GM10847 (cell line): Measurements from ENCODE around the gene GPR21.

Source experiments
- POLR2A ChIP-seq: IDR thresholded peaks from 2 replicates; pipeline ENCODE4 v1.6.1; 2011; ENCODE audit not compliant: insufficient read length; ENCODE audit errors: extremely low read depth

GPR21 gene

GRCh38 chr9:123026425-123026824 is 7.0 kb upstream of the GPR21 start:
- TF ChIP-seq POLR2A, result no peak

DNA sequence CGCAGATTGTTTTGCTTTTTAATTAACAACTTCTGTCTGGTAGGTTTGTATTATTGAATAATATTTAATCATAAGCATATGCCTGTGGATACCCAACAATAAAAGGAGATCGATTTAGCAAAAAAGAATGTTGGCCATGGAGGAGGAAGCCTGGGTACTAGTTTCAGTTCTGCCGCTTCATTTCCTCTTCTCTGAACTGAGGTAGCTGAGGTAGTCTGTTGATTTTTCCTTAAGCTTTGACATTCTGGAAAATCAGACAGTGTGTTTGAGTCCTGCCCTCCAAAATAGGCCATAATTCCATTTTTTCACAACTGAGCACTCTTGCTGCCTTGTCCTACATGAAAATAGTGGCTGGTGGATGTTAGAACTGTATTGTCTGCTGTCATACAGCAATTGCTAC is 6.0 kb upstream of the GPR21 start:
- TF ChIP-seq POLR2A, result no peak

GRCh38 chr9:123028136-123028535 is 5.3 kb upstream of the GPR21 start:
- no peak for TF ChIP-seq POLR2A

DNA sequence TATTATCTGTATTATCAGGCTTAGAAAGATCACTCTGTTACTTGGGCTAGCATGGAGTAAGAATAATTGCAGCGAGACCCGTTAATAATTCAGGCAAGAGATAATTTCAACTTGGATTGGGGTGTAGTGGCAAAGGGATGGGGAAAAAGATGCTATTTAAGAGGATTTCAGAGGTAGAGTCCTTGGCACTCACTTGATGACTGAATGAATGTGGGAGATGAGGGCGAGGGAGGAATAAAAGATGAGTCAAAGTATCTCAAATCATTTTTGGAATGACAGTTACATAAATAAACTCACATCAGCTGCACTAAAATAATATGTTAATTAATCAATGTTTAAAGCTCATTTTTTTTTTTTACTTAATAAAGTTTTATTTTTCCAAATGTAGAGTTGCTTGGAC is 4.5 kb upstream of the GPR21 start:
- TF ChIP-seq POLR2A, result no peak

- TF ChIP-seq POLR2A, result no peak
Measured at GRCh38 chr9:123031963-123032362, 1.5 kb upstream of the GPR21 start.

GRCh38 chr9:123033864-123034601 is 566 bp downstream of the GPR21 start:
- TF ChIP-seq POLR2A, result no peak

DNA sequence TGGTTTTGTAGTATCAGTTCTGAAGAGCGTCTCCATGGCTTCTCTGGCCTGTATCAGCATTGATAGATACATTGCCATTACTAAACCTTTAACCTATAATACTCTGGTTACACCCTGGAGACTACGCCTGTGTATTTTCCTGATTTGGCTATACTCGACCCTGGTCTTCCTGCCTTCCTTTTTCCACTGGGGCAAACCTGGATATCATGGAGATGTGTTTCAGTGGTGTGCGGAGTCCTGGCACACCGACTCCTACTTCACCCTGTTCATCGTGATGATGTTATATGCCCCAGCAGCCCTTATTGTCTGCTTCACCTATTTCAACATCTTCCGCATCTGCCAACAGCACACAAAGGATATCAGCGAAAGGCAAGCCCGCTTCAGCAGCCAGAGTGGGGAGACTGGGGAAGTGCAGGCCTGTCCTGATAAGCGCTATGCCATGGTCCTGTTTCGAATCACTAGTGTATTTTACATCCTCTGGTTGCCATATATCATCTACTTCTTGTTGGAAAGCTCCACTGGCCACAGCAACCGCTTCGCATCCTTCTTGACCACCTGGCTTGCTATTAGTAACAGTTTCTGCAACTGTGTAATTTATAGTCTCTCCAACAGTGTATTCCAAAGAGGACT is 1.5 kb downstream of the GPR21 start:
- no peak for TF ChIP-seq POLR2A

DNA sequence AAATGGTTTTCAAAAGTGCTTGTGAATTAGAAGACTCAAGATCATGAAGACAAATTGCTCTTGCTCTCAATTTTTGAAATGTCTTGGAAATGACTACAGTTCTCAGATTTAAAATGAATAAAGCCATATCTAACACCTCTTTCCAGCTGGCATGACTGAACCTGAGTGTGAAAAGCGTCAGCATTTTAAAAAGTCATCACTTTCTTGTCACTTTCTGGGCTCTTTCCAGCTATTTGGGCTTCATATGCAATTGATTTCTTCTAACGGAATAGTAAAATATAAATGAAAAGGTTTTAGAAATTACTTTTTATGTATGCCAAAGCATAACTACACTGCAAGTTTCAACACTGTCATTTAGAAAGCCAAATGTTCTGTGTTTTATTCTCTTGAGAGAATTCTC is 2.3 kb downstream of the GPR21 start:
- TF ChIP-seq POLR2A, result no peak

DNA sequence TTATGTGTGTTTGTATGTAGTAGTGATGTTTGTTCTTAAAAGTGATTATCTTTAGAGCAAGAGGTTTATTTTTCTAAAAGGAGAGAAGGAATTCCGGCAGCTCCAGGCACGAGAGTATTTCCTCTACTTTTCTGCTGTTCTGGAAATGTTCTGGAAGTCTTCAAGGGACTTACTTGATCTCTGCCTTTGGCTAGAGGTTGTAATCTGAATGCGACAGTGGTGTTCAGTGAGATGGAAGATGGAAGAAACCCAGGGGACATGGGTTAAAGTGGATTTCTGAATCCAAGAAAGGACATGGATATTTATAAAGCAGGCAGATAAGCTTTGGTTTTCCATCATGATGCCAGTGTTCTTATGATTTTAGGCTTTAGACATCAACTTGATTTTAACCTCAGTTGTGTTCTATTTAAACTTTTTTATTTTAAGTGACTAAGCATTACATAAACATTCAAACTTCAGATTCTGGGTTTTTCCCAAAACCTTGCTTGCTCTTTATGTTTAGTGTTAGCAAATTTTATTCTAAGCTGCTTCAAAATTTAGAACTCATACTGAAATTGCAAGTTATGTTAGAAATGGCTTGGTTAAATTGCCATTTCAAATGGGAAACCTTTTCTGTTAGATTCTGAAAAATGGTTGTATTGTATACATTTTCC is 3.6 kb downstream of the GPR21 start:
- TF ChIP-seq POLR2A, result no peak

DNA sequence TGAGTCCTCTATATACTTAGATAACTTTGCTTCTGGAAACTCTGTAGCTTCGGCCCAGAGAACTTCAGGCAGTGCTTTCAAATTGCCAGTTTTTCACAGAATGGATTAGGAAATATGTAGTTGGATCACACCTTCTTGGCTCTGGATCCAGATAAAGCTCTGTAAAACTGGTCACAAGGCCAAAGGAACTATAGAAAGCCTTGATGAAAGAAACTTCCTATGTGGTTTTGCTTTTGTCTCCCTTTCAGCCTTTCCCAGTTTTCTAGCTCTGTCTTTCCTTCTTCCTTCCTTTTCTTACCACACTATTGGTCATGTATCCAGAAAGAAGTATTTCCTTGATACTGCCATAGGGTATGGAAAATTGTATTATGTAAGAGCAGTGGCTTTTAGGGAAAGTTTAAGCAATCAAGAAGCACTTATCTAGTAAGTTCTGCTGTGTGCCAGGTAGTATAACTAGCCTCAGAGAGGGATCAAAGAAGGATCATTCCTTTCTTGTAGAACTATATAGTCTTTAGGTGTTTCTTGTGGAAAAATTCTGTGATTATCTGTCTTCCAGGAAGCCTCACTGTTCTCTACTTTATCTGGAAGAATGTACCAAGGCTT is 6.3 kb downstream of the GPR21 start:
- TF ChIP-seq POLR2A, result no peak

- TF ChIP-seq POLR2A, result no peak
Measured at GRCh38 chr9:123040801-123041200, 7.3 kb downstream of the GPR21 start.

DNA sequence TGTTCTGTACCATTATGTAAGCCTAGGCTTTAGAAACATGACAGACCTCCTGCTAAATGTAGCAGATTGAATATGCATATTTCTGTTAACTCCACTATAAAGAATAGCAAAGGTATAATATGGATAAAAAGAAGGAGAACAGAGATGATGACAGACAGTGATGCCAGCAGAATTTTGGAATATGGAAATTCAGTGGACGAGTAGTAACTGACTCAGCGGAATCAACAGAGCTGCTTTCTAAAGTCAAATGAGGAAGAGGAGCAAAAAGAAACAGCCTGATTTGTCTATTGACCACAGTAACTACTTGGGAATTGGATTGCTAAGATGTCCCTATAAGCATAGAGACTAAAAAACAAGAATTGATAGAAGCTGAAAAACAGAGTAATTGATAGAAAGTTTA is 8.0 kb downstream of the GPR21 start:
- TF ChIP-seq POLR2A, result no peak

DNA sequence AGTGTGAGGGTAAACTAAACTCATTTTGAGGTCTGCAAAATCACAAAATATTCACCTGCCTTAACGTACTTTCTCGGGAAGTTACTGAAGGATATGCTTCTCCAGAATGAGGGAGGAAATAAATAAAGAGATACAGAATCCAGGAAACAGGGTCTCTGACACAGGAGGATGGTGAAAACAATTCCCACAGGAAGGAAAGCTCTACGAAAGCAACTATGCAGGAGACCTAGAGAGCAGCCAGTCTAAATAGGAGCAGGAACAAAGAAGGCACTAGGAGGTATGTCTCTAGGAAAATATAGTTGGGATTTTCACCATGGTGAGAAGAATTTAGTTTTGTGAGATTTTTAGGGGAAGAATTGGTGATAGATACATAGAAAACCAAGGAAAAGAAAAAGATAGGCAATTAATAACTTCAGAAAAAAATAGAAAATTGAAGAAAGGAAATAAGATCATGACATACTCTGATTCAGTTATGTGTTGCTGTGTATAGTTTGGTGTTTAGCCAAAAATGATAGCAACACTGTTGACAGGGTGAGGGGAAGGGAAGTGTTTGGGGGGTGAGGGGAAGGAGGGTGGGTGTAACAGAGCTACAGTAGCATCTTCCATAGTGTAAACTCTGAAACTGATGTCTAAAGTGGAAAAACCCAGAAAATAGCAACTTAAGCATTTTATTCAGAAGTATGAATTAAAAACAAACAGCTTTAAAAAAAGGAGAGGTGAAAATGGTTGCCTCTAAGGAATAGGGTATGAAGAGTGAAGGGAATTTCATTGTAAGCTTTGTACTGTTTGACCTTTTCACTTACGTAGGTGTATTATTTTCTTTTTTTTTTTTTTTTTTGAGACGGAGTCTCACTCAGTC is 9.8 kb downstream of the GPR21 start:
- no peak for TF ChIP-seq POLR2A

DNA sequence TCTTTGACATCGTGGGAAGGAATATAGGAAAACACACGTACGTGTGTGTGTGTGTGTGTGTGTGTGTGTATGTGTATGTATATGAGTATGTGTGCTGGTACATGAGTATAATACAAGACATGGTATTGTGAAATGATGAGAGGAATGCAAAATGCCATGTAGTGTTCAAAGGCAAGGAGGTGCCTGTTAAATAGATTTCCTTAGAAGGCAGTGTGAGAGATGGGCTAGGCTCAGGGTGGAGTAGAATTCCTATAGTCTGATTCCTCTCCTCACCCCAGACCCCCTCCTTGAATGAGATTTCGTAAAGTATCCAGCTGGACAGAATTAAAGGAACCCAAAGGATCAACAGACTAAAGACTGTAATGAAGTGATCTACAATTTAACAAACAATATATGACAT is 11.1 kb downstream of the GPR21 start:
- TF ChIP-seq POLR2A, result no peak

- TF ChIP-seq POLR2A, result no peak
Measured at GRCh38 chr9:123046406-123047195, 13.1 kb downstream of the GPR21 start.

- no peak for TF ChIP-seq POLR2A
Measured at GRCh38 chr9:123048748-123049147, 15.3 kb downstream of the GPR21 start.
